Prostate gland (tissue), 2 donors: ENCODE measurements around the gene PTH2R.

Experiments used
- POLR2A ChIP-seq: fragments of 450-650 bp; IDR thresholded peaks from one replicate; pipeline ENCODE4 v1.6.1; 2016; ENCODE audit warnings: antibody characterized with exemption, mild to moderate bottlenecking
- TF ChIP-seq, protein P1 (sequence below), 4 experiments: fragments of 200-600 bp in 2 of 4; fragments of 450-650 bp in 2 of 4; sonication (generic) in 2 of 4; IDR thresholded peaks; 1 replicate in 3 of 4; 2 replicates in 1 of 4; pipeline ENCODE4 v1.5.1; 2016 to 2019; ENCODE audit warnings: antibody characterized with exemption in 4 of 4, mild to moderate bottlenecking in 2 of 4, moderate library complexity in 2 of 4

DNA sequence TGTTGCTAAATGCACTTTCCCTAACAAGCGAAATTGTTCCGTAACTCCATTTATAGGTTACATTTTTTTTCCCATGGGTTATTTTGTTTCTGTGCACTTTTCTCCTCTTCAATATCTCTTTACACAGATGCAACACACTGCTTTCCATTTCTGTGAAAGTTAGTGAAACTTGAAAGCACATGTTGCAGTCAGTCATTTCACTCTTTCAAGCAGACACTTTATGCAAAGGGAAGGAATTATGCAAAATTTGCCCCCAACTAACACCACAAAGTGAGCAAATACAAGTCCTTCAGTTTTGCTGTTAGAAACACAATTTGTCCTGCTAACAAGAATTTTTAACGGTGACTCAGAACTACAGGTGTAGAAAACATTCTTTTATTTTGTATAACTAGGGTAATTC is 124.8 kb downstream of the PTH2R start:
- TF ChIP-seq, protein P1, sequence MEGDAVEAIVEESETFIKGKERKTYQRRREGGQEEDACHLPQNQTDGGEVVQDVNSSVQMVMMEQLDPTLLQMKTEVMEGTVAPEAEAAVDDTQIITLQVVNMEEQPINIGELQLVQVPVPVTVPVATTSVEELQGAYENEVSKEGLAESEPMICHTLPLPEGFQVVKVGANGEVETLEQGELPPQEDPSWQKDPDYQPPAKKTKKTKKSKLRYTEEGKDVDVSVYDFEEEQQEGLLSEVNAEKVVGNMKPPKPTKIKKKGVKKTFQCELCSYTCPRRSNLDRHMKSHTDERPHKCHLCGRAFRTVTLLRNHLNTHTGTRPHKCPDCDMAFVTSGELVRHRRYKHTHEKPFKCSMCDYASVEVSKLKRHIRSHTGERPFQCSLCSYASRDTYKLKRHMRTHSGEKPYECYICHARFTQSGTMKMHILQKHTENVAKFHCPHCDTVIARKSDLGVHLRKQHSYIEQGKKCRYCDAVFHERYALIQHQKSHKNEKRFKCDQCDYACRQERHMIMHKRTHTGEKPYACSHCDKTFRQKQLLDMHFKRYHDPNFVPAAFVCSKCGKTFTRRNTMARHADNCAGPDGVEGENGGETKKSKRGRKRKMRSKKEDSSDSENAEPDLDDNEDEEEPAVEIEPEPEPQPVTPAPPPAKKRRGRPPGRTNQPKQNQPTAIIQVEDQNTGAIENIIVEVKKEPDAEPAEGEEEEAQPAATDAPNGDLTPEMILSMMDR (IDR thresholded peaks at IDR 0.05) = no peak
- TF ChIP-seq POLR2A = no peak
